B cell (primary cell): Measurements from ENCODE around the gene SLC17A1.

ENCODE experiments used
- EZH2 ChIP-seq: IDR thresholded peaks from 2 replicates; pipeline ENCODE4 v1.6.1; 2012; ENCODE audit warnings: borderline replicate concordance, low read depth, mild to moderate bottlenecking, moderate library complexity, low read length; ENCODE audit not compliant: insufficient read depth, poor library complexity, severe bottlenecking
- TF ChIP-seq, protein P1 (sequence below): fragments of 200-600 bp; IDR thresholded peaks from one replicate; pipeline ENCODE4 v1.8.0; 2022; ENCODE audit warnings: antibody characterized with exemption, mild to moderate bottlenecking

GRCh38 chr6:25842526-25842925 lies 10.7 kb upstream of the SLC17A1 start:
- TF ChIP-seq, protein P1, sequence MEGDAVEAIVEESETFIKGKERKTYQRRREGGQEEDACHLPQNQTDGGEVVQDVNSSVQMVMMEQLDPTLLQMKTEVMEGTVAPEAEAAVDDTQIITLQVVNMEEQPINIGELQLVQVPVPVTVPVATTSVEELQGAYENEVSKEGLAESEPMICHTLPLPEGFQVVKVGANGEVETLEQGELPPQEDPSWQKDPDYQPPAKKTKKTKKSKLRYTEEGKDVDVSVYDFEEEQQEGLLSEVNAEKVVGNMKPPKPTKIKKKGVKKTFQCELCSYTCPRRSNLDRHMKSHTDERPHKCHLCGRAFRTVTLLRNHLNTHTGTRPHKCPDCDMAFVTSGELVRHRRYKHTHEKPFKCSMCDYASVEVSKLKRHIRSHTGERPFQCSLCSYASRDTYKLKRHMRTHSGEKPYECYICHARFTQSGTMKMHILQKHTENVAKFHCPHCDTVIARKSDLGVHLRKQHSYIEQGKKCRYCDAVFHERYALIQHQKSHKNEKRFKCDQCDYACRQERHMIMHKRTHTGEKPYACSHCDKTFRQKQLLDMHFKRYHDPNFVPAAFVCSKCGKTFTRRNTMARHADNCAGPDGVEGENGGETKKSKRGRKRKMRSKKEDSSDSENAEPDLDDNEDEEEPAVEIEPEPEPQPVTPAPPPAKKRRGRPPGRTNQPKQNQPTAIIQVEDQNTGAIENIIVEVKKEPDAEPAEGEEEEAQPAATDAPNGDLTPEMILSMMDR, result no peak
- TF ChIP-seq EZH2, result no peak
